ENCODE data around the gene CD6.

The CD6 gene

GRCh38 chr11:61011950-61012736 is 40.7 kb downstream of the CD6 start:
- no peak for DNase-seq

DNA sequence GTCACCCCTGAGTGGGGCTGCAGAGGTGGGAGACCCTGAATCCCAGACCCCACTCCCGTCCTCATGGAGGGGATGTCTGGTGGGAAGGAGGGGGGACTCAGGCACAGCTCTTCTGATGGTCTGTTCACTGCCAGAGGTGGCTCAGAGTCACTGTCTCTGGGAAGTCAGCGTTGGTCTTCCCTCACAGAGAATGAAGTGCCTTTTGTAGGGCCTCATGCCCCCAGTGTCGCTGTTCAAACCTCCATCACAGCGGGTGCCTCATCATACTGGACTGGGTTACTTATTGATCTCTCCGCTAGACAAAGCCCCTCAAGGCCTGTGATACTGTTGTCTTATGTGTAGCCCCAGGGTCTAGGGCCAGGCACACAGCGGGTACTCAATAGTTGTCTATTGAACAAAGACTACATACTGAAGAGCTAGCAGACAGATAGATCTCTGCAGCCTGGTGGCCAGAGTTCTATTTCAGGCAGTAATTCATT is 41.3 kb downstream of the CD6 start:
- DNase-seq: no peak

DNA sequence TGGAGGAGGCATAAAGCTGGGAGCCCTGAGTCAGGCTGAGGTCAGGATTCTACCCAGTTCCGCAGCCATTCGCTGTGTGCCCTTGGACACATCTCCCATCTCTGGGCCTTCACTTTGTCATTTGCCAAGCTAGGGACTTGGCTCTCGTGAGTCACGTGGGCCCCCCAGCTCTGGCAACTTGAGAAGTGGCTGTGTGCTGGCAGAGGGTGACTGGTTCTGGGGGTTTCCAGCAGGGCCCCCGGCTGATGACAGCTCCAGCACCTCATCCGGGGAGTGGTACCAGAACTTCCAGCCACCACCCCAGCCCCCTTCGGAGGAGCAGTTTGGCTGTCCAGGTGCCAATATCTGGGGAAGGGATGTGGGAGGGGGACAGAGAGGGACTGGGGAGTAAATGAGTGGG is 46.6 kb downstream of the CD6 start:
- DNase-seq: no peak

DNA sequence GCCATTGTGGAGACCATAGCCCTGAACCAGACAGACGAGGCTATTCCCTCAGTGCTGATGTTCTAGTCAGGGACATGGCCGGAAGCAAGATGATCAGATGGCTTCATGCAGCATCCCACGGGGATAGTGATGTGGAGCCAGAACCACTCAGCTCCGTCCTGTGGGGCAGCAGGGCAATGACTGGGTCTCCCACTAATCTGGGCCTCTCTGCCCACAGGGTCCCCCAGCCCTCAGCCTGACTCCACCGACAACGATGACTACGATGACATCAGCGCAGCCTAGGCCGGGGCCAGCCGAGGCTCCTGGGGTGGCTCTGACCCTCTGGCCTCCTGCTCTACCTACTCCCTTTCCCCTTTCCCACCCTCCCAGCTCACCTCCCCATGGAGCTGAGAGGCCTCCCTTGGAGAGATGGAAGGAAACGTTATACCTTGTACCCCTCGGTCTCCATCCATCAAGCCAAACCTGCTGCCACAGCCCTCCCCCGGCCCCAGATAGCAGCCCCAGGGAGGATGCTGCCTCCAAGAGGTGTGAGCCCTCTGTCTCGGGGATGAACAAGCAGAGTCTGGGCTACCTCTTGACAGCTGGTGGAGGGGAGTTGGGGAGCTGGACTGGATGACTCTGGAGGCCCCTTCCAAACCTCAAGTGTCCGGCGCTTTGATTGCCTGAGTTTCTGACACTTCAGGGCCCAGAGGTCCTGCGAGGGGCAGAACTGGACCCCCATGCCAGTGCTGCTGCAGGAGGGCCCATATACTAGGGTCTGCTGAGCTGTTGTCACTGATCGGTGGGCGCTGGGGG is 47.8 kb downstream of the CD6 start:
- no peak for DNase-seq

GRCh38 chr11:61019832-61020405 is 48.4 kb downstream of the CD6 start:
- DNase-seq: no peak

DNA sequence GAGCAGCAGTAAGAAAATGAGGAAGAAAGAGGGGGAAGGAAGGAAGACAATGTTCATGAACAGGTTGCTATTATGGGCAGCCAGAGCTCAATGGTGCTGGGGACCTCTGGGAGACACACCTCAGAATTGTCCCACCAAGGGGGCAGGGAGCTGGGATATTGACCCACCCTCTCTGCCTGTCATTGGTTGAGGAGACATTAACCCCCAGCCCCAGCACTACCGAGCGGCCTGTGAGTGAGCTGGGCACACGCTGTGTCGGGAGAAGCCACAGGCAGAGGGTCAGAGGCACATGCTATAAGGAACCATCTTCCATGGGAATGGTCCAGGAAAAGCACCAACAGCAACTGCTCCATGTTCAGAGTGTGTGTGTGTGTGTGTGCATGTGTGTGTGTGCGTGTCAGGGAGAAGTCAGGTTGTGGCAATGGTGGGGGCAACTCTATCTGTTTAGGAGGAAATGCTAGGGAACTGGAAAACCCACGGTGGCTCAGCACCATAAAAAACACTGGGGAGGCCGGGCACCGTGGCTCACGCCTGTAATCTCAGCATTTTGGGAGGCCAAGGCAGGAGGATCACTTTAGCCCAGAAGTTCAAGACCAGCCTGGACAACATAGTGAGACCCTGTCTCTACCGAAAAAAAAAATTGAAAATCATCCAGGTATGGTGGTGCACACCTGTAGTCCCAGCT is 49.2 kb downstream of the CD6 start:
- no peak for DNase-seq

- DNase-seq: peak; percentile 88
Observed at GRCh38 chr11:61021661-61022212, 50.3 kb downstream of the CD6 start.

DNA sequence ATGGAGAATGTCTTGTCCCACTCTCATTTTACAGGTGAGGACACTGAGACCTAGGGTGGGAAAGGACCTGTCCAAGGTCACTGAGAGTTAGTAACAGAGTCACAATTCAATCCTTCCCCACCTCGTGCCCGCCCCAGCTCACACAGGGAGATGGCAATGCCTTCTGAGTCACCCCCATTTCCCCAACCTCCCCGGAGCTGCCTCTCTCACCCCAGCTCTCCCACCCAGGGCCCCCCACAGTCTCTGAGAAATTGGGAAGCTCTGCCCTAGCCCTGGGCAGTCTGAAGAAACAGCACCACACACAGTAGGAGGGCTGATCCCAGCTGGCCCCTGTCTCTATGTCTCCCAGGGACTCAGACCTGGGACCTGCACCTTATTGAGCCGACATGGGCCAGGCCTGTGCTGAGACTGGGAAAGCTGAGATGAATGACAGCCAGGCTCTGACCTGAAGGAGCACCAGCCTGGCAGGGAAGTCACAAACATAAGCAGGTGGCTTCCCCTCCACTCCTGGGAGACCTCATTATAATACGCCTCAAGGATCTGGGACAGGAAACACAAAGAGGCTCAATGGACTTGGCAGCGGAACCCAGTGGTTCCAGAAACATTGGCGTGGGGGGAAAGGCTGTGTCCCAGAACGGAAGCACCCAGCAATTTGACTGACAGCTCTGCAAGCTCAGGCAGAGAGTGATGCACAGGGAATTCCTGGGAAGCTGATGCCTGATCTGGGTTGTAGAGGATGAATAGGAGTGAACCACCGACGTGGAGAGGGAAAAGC is 51.0 kb downstream of the CD6 start:
- DNase-seq: no peak

DNA sequence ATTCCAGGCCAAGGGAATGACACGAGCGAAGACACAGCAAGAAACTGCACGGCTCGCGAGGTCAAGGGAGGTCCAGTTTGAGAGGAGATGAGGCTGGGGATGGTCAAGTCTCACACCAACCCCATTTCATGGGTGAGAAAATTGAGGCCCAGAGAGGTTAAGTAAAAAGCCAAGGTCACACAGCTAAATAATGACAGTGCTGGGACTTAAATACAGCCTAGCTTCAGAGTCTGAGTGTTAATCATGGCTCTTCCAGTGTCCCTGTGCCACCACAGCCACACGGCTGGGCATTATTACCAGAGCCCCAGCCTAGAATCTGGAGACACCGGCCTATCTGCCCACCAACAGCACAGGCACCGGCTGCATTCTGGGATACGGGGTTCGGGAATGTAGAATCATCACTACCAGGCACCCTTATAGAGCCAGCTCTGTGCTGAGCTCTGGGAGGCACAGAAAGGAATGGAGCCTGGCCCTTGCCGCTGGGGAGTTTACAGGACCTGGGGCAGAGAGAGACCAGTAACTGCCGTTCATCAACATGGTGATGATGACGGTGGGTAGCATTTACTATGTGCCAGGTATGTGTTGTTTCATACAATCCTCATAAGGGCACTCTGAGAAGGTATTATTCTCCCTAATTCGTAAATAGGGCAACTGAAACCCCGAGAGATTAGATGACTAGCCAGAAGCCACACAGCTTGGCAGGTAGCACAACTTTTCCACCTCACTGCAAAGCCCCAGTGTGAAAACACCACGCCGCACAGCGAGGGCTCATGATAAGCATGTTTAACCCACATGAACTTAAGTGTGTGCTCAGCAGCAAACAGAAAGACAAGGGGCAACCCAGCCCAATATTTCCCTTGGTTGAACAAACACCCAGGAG is 51.8 kb downstream of the CD6 start:
- DNase-seq: peak; percentile 84

DNA sequence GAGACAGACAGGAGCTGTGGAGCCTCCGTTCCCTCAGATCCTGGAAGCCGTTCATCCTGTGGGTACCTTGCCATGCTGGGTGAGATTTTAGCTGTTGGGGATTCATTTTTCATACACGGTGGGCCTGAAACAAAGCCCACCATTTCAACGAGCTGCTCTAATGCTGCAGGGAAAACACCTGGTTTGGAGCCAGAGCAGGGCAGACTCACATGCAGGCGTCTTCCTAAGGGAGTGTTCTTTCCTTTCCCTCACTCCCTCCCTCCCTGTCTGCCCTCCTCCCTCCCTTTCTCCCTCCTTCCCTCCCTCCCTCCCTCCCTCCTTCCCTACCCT is 52.5 kb downstream of the CD6 start:
- DNase-seq: no peak

GRCh38 chr11:61024938-61025820 is 53.7 kb downstream of the CD6 start:
- DNase-seq: no peak

- no peak for DNase-seq
Observed at GRCh38 chr11:61025821-61026120, 54.3 kb downstream of the CD6 start.

DNA sequence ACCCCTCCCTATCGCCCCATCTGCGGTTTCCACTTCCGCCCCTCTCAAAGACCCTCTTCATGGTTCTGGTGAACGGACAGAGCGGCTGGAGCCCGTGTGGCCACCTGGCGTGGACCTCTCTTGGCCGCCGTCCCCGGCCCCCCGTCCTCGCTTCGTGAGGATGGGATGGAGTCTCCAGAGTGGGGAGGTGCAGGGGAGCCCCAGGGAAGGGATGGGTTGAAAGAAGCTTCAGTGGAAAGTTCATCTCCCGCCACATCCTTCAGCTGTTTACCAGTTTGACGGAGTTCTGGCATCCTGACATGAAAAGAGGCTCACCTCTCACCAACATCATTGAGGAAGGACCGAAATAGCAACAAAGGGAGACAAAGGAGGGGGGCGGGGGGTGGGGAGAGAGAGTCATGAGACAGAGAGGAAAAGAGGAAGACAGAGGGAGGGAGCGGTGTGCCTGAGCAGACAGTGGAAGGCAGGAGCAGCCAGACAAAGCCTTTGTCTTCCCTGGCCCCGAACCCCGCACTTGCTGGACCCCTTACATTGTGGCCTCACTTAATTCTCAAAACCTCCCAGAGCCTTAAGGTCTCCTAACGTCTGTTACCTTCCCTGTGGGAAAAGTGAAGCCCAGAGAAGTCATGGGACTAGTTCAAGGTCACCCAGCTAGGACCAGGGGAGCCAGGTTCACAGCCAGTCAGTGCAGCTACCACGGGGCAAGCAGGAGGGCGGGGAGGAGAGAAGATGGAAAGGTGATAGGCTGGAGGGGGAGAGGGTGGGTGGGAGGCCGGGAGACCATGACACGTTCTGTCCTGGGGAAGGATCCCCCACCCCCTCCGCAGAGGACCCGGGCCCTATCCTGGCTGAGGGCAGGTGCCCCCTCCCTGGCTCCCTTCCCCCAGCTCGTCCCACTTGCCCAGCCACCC is 54.9 kb downstream of the CD6 start:
- no peak for DNase-seq

DNA sequence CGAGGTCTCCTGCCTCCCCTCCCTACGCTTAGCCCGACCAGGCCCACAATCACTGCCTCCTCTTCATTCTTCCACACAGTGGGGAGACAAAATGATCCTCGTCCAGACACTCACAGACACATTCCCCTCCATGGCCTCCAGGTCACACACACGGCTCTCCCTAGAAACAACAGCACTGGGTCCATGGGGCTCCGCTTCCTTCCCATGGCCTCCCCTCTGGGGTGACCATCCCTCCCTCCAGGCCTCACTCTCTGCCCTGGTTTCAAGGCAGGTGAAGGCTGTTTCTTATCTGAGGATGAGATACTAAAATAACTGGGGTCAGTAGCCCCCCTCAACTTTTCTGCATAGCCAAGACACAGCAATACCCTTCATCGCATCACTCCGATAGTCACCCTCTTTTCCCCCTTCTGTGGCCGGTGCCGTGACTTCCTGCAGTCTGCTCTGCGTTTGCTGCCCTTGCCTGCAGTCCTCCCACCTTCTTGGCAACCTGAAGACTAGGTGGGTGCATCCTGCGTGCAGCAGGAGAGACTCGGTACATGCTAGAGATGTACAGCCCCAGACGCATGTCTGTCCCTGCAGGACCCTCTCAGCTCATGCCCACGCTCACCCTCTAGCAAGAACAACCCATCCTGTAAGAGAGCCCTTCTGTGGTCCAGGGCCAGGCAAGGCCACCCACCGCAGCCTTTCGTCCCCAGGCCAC is 55.8 kb downstream of the CD6 start:
- no peak for DNase-seq

- peak; percentile 85 for DNase-seq
Observed at GRCh38 chr11:61028135-61028729, 56.8 kb downstream of the CD6 start.

DNA sequence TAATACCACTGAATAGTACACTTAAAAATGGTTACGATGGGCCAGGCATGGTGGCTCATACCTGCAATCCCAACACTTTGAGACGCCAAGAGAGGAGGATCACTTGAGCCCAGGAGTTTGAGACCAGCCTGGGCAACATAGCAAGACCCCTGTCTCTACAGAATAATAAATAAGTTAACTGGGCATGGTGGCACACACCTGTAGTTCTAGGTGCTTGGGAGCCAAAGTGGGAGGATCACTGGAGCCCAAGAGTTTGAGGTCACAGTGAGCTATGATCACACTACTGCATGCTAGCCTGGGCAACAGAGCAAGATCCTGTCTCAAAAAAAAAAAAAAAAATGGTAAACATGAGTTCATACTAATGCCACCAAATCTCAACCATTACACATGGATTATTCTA is 61.3 kb downstream of the CD6 start:
- DNase-seq: no peak

DNA sequence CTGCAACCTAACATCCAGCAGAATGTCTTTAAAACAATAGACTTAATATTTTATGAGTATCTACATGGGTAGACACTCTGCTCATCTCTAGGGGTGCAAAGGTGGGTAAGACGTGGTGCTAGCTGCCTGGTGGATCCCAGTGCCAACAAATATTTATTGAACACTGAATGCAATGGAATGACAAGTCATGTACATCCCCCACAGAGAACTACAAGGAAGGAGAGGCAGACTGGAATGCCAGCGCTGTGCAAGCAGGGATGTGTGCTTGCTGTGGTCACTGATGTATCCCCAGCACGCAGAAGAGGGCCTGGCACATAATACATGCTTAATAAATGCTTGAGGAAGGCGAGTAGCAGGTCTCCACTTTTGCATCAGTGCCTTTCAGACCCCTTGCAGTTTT is 61.9 kb downstream of the CD6 start:
- DNase-seq: no peak

- DNase-seq: no peak
Observed at GRCh38 chr11:61034111-61034510, 62.6 kb downstream of the CD6 start.
